ENCODE data around the gene CARS1. TPM values are rescaled to one million over a fixed set of nuclear protein-coding genes. Genes with fewer than 3 reads are reported as not detected.

Gene CARS1
- polyA plus RNA-seq, 12 donors, result 10.0 to 26.9 (median 21.0) TPM; not detected in 1

GRCh38 chr11:3040881-3041280 lies 16.3 kb downstream of the CARS1 start:
- no peak for DNase-seq

- no peak for DNase-seq
Measured at GRCh38 chr11:3037945-3038271, 19.3 kb downstream of the CARS1 start.

GRCh38 chr11:3037040-3037944 lies 19.9 kb downstream of the CARS1 start:
- DNase-seq, result peak; percentile 80

DNA sequence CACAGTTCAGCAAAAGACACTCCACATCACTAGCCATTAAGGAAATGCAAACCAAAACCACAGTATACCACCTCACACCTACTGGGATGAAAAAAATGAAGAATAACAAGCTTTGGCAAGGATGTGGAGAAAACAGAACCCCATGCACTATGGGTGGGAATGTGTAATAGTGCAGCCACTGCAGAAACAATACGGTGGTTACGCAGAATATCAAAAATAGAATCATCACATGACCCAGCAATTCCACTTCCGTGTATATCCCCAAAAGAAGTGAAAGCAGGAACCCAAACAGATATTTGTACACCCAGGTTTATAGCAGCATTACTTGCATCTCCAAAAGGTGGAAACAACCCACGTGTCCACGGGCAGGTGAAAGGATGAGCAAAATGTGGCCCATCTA lies 20.8 kb downstream of the CARS1 start:
- no peak for DNase-seq

DNA sequence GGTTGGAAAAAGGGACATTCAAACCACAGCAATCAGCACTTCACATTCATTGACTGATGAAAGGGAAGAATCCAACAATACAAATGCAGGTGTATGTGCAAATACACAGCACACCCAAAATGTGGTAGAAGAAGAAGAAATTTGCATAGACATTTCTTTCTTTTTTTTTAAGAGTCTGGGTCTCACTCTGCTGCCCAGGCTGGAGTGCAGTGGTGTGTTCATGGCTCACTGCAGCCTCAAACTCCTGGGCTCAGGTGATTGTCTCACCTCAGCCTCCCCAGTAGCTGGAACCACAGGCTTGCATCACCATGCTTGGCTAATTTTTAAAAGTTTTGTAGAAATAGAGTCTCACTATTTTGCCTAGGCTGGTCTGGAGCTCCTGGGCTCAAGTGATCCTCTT lies 21.9 kb downstream of the CARS1 start:
- no peak for DNase-seq

DNA sequence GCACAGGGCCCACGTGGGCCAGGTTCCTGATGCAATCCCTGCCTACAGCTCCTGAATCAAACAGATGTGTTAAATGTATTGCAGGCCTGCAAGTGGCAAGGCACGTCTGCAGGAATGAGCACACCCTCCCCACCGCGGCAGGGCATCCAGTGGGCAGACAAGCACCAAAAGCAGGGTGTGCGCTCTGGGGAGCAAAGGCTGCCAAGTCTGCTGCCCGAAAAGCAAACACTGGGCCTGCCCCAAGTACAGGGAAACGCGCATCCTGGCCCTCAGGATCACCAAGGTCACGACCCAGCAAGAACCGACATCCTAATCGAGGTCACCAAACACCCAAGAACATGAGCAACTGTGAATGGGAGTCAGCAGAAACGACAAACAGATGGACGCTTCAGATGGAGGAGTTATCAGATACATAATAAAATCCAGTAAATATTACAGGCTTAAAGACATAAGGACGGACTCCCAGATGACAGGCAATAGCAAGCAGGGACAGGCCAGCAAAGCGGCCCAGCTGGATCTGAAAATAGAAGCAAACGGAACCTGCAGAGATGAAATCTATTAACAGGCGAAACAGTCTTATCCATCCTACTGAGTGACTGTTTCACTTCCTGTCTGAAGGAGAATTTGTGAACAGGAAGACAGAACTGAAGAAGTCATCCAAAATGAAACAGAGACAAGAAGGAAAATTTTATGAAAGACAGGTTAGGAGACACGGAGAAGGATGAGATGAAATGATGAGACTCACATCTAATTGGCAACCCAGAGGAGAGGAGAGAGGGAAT lies 26.7 kb downstream of the CARS1 start:
- no peak for DNase-seq

GRCh38 chr11:3028813-3029212 lies 28.4 kb downstream of the CARS1 start:
- no peak for DNase-seq

DNA sequence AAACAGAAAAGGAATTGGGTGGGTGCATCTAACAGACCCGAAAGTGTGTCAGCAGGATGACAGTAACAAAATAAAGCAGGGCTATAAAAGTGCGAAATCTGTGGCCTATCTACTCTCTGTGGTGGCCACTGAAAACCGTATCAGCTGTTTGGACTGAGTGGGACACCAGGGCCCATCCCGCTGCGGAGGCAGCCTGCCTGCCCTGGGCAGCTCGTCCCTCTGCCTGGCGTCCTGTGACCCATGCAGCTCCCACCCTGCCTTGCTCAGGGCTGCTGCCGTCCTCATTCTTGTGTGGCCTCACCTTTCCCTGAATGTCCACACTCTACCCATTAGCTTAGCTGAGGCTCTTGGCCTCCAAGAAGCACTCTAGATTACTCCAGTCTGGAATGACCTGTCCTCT lies 30.4 kb downstream of the CARS1 start:
- no peak for DNase-seq

- DNase-seq, result no peak
Measured at GRCh38 chr11:3022982-3023381, 34.2 kb downstream of the CARS1 start.

- no peak for DNase-seq
Measured at GRCh38 chr11:3022300-3022967, 34.8 kb downstream of the CARS1 start.

- DNase-seq, result no peak
Measured at GRCh38 chr11:3021125-3021524, 36.1 kb downstream of the CARS1 start.

DNA sequence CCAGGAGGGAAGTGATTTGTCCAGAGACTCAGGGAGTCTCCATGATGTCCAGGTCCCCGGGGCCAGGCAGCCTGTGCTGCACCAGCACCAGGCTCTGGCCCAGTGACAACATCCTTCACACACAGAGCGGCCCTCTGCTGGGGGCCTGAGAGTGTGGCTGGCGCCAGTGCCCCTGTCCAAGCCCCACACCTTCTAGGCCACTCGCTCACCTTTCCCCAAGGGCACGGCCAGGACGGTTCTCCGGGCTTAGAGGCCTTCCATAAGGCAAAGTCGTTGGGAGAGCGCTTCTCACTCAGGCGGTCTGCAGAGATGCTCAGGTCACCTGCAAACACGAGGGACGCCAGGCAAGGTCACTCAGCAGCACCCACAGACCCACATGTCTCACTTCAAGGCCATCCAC lies 37.2 kb downstream of the CARS1 start:
- no peak for DNase-seq

DNA sequence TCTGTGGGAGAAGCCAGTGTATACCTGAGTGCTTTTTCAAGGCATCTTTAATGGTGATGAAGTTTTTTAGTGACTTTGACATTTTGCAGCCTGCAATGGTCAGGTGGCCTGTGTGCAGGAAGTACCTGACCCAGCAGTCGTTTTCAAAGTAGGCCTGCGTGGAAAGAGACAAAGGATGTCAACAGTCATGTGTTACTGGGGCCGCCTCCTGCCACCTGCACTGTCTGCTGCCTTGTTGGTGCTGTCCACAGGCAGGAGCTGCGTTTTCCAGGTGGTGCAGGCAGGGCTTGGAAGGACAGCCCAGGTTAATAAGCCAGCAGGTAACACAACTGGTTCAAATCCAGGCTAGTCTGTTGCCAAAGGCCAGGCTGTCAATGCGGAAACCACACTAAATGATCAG lies 38.6 kb downstream of the CARS1 start:
- no peak for DNase-seq

DNA sequence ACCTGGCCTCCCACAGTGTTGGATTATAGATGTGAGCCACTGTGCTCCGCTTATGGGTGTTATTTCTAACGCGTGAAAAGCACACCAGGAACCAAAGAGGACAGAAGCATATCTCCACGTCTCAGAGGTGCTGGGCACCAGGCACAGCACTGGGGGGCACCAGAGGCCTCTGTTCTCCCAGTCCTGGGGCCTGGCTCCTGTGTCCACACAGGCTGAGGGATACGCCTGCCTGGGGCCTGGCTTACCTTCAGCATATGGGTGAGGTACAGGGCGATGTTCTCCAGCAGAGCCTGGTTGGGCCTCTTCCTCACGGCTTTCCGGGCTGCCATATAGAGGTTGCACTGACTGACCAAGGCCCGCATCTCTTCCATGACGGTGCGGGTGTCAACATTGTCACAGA lies 40.4 kb downstream of the CARS1 start:
- DNase-seq, result no peak

DNA sequence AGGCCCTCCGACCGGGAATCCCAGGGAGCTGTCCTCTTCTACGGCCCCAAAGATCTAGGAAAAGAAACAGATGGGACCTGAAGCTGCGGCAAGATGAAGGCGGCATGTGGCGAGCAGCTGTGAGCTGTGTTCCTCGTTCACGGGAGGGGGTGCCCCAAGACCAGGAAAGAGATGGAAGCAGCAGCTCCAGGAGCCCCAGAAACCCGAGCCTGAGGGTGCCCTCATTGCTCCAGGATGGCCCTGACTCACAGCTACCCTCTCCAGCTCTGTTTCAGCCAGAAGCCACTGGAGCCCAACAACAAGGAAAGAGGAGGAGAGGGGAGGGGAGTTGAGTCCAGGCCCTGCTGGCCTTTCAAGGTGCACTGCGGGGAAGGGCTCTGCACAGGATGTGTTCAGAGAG lies 41.4 kb downstream of the CARS1 start:
- no peak for DNase-seq

DNA sequence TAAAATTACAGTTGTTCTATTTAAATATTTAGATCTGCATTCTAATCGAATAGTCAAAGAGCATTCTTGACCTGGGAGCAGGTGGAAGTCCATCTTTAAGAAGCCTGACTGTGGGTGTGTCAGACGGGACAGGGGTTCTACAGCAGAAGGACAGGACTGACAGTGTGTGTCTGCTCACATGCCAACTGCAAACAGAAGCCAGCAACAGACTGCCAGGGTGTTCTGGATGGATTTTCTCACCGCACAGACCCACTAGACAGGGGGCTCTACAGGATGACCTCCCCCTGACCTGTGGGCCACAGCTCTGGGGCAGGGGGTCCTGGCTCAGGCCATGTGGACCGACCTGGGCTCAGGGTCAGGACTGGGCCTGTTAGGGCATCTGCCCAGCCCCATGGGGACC lies 42.3 kb downstream of the CARS1 start:
- no peak for DNase-seq

DNA sequence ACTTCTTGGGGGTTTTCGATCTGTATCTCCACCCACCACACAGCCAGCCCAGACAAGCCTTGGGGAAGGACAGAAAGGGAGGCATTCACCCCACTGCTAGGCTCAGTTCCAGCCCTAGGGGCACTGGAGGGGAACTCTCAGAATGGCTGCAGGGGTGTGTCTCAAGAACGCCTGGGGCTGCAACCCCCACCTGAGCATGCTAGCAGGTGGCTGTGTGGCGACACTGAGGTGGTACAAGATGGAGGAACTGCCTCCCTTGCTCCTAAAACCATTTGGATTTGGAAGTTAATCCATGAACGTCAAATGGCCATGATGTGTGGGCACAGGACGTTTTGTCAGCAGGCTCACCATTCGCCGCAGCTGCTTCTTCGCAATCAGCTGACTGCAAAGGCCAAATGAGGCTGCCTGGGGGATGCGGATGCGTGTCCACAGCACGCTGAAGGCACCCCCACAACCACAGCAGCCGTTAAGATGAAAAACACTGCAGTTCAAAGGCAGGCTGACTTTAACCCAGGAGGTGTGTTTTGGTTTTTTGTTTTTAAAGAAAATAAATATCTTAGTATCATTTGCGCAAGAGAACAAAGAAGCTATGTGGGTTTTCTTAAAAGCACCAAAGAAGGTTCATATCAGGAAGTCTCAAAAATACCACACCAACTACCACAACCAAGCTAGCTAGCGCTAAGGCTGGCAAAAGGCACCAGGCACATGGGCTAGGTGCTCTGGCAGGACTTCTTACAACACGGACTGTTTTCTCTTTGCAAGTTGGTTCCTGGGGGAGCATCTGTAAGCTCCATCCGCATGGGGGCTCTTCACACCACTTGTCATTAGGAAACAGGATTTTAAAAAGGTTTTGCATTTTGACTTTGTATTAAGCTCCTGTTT lies 42.9 kb downstream of the CARS1 start:
- DNase-seq, result no peak

DNA sequence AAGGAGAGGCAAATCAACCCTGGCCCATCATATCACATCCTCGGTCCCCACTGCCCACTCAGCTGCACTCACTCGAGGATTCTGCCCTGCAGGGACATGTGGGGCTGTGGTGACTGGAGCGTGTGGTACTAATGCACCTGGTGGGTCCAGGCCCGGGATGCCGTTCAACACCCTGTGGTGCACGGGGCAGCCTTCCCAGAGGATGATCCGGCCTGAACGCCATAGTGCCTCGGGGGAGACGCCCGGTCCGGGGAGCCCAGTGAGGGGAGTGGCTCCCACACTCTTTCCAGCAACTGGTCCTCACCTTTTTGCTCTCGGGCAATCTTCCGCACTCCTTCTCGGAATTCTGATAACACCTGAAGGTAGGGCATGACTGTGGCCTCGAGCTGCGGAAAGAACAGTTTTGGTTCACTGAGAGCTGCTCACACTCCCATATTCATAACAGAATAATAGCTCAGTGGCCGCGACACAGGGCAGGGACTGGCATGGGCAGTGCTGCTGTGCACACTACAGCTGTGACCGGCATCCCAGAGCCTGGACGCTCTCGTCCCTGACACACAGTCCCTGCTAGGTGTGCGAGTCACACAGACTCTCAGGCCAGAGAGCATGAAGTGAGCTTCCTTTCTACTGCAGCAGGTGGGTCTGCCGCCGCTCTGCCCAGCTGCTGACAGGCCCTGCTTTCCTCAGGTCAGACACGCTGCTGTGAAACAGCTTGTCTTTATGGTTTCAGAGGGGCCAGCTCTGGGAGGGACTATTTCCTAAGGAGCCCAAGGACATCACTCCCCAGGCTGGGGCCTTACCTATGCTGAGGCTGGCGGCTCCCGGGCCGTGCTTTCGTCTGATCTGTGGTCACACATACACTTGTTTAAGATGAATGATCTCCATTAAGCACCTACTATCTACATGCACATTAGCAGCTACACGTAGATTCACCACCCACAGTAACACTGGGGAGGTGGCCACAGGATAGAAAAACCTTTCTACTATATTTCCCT lies 45.0 kb downstream of the CARS1 start:
- no peak for DNase-seq

DNA sequence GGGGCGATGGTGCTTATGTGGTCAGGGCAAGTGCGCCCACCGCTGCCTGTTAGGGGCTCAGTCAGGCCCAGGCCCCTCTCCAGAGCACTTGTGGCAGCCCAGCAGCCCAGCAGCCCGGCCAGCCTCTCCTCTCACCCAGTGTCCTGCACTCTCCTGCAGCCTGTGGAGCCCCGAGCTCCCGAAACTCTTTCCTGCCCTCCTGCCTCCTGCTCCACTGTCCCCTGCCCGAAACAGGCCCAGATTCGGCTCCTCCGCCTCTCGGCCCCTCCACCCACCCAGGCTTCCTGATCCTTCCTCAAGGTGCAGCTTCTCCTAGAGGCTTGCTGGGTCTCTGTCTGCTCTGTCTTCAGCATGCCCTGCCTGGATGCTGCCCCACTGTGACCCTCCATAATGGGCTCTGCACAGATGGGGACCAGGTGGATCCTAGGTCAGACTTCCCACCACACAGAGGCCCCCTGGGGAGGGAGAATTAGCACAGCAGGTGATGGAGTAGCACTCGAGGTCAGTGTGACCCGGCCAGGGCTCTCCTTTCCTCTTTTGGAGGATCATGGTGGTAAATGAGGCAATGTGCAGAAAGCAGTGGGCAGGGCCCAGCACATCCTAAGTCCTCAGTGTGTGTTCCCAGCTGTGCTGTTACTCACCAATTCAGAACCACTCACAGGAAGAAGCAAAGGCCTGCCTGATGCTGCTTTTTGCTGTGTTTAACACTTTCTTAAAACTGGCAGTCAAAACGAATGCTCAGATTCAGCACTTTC lies 46.5 kb downstream of the CARS1 start:
- DNase-seq, result no peak

DNA sequence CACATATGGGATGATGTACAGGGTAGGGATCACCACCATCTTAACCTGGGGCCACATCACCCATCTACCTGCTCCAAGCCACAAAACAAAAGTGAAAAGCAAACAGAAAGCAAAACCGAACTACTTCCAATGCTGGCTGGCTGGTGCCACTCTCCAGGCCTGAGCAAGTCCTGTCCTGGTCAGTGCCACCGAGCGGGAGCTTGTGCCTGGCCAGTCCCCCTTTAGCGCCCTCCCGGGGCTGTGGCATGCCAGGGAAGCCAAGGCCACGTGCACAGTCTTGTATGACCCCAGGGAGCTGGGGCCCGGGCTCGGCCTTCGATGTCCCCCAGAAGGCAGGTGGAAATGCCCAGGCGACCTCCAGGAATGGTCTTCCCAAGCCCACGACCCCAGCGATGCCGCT lies 47.2 kb downstream of the CARS1 start:
- DNase-seq, result no peak

All from muscle of arm (tissue), 12 donors.